Calu3 (cell line): ENCODE data around the gene EFCAB8. TPM values are rescaled to one million over a fixed set of nuclear protein-coding genes. Genes with fewer than 3 reads are reported as not detected.

Source experiments
- BruUV-seq: library from RNA; stranded (reverse); fragments of 400-500 nt; replicated peaks from 2 replicates; lab custom pipeline; 2021; lab: Mats Ljungman, UMichigan
- CTCF ChIA-PET: fragments of 300-600 bp; sonication (Branson Sonifier 250); formaldehyde crosslinking; loops from one replicate; lab custom pipeline; 2022; ENCODE audit warnings: antibody characterized with exemption; lab: Charles Lee
- DNase-seq: peaks from one replicate; pipeline ENCODE4 v3.0.0; 2022
- H3K27ac Mint-ChIP-seq: one replicate; pipeline ENCODE4 v1.8.0; 2022; ENCODE audit warnings: mixed read lengths; ENCODE audit not compliant: unreplicated experiment
- H3K27me3 Mint-ChIP-seq: one replicate; pipeline ENCODE4 v1.8.0; 2022; ENCODE audit warnings: mixed read lengths; ENCODE audit not compliant: unreplicated experiment
- H3K36me3 Mint-ChIP-seq: one replicate; pipeline ENCODE4 v1.8.0; 2022; ENCODE audit warnings: mild to moderate bottlenecking, moderate library complexity, mixed read lengths; ENCODE audit not compliant: insufficient read depth, unreplicated experiment
- H3K4me1 Mint-ChIP-seq: one replicate; pipeline ENCODE4 v1.8.0; 2022; ENCODE audit warnings: mild to moderate bottlenecking, low read depth, mixed read lengths; ENCODE audit not compliant: unreplicated experiment
- H3K4me3 Mint-ChIP-seq: one replicate; pipeline ENCODE4 v1.8.0; 2022; ENCODE audit warnings: mild to moderate bottlenecking, low read depth, moderate library complexity, mixed read lengths; ENCODE audit not compliant: unreplicated experiment
- H3K9me3 Mint-ChIP-seq: one replicate; pipeline ENCODE4 v1.8.0; 2022; ENCODE audit warnings: low read depth, mixed read lengths; ENCODE audit not compliant: unreplicated experiment
- CTCF ChIP-seq: fragments of 200-600 bp; IDR thresholded peaks from one replicate; pipeline ENCODE4 v1.8.0; 2022; ENCODE audit warnings: antibody characterized with exemption; ENCODE audit not compliant: unreplicated experiment
- intact Hi-C: fragments of 100-400 bp; cut with micrococcal nuclease; formaldehyde crosslinking; loops from one replicate; pipeline ENCODE4 v1.10.0; 2022; ENCODE audit not compliant: unreplicated experiment
- total RNA-seq: library from RNA; stranded (reverse); gene quantifications from 2 replicates; pipeline ENCODE4 v1.2.3, GENCODE V29; 2022

The EFCAB8 gene
- total RNA-seq, 1 experiment from 2014 or later: 1.1 TPM

GRCh38 chr20:32823078-32823477 is 35.6 kb upstream of the EFCAB8 start:
- Mint-ChIP-seq H3K27me3 (no peaks in the 10 kb centered on the region), H3K27ac (peak overlapping the region; percentile 9), H3K9me3 (no peaks in the 10 kb centered on the region), H3K36me3 (peaks cover 65% of the 10 kb centered on the region), H3K4me3 (no peak overlapping the region), H3K4me1 (peaks cover 48% of the 10 kb centered on the region)
- intact Hi-C loops: loop anchor here (2.0 kb wide), 1 partner anchor 32 kb away; no protein-coding TSS in a partner anchor
- DNase-seq: peak; percentile 26
- CTCF ChIA-PET: interaction anchor here (0.7 to 1.0 kb wide), 2 partner anchors 33 to 467 kb away, joined by 3 read pairs; no protein-coding TSS in a partner anchor
- no TSS peak for BruUV-seq
- TF ChIP-seq CTCF: no peak

- CTCF ChIA-PET: interaction anchor here (0.7 to 1.0 kb wide), 3 partner anchors 34 to 603 kb away, joined by 3 to 4 read pairs (median 3); no protein-coding TSS in a partner anchor
- Mint-ChIP-seq H3K9me3 (no peaks in the 10 kb centered on the region), H3K36me3 (peaks cover 71% of the 10 kb centered on the region), H3K4me3 (no peak overlapping the region), H3K27me3 (no peaks in the 10 kb centered on the region), H3K4me1 (peaks cover 52% of the 10 kb centered on the region), H3K27ac (peak overlapping the region; percentile 9)
- BruUV-seq: no TSS peak
- intact Hi-C loops: loop anchor here (2.0 kb wide), 1 partner anchor 33 kb away; no protein-coding TSS in a partner anchor
- no peak for DNase-seq
- TF ChIP-seq CTCF: no peak
Measured at GRCh38 chr20:32823737-32824588, 34.8 kb upstream of the EFCAB8 start.

GRCh38 chr20:32828029-32828680 is 30.6 kb upstream of the EFCAB8 start:
- H3K4me3 Mint-ChIP-seq: no peak overlapping the region
- CTCF ChIA-PET: interaction anchor here (0.6 to 1.0 kb wide), 2 partner anchors 38 to 88 kb away, joined by 5 to 6 read pairs; no protein-coding TSS in a partner anchor
- H3K27me3 Mint-ChIP-seq: no peaks in the 10 kb centered on the region
- H3K36me3 Mint-ChIP-seq: peaks cover 80% of the 10 kb centered on the region
- H3K9me3 Mint-ChIP-seq: no peaks in the 10 kb centered on the region
- peaks cover 31% of the 10 kb centered on the region for H3K4me1 Mint-ChIP-seq
- intact Hi-C loops: no loop called here
- no peak for DNase-seq
- no peak for TF ChIP-seq CTCF
- BruUV-seq: TSS peak; percentile 1
- H3K27ac Mint-ChIP-seq: peak overlapping the region; percentile 25

- peaks cover 89% of the 10 kb centered on the region for H3K36me3 Mint-ChIP-seq
- no peak overlapping the region for H3K4me3 Mint-ChIP-seq
- no peak for TF ChIP-seq CTCF
- BruUV-seq: no TSS peak
- no peaks in the 10 kb centered on the region for H3K27me3 Mint-ChIP-seq
- intact Hi-C loops: no loop called here
- no peaks in the 10 kb centered on the region for H3K9me3 Mint-ChIP-seq
- no peak overlapping the region for H3K27ac Mint-ChIP-seq
- DNase-seq: no peak
- peaks cover 19% of the 10 kb centered on the region for H3K4me1 Mint-ChIP-seq
- CTCF ChIA-PET: interaction anchor here (0.6 to 1.7 kb wide), 3 partner anchors 10 to 1737 kb away, joined by 3 to 6 read pairs (median 4); partner anchors contain the start of gene MAPRE1
Measured at GRCh38 chr20:32829311-32830005, 29.3 kb upstream of the EFCAB8 start.
